Activated T-helper 9 cell treated with anti-CD3 and anti-CD28 coated beads, Interleukin-2, amount 50 U/mL, for 16 hours (primary cell): ENCODE results near the gene PLCB1.
"Not testable (repeated sequence)": the region's sequence is repeated elsewhere in the genome, so short reads cannot be mapped to it uniquely, and the experiment has no call there.

Source experiments
- DNase-seq: peaks from one replicate; pipeline ENCODE4 v3.0.0-alpha.2; 2020; ENCODE audit warnings: low read depth

Gene PLCB1

DNA sequence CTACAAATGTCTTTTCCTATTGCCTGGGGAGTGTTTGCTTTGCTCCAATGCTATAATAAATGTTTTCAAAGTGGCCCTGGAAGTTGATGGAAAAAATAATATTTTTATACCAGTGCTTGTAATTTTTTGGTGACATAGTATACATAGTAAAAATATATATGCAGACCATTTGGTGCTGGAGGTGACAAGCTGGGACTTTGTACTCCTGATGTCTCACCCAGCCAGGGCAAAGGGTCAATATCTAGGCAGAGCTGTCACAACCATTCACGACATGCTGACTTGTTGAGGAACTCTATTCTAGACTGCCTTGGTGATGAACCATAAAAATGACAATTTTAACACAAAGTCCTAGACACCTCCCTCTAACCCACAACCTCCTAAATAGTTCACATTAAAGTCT lies 203.0 kb downstream of the PLCB1 start:
- no peak for DNase-seq

GRCh38 chr20:8335495-8336195 lies 203.6 kb downstream of the PLCB1 start:
- no peak for DNase-seq

DNA sequence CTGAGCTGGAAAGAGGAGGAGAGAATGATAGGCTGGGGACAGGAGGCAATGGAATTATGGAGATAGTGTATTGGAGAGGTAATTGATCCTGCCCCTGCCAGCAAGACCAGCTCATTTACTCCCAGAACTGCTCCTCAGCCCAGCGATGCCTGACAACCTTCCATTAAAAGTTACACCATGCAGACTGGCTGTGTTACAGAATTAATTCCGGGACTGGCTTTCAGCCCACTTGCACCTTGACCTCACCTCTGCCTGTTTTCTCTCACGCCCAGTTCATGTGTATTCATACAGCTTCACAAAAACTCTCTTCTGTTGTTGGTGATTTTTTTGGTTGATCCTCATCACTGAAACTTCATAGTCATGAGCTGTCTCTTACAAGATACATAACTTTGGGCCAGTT lies 207.3 kb downstream of the PLCB1 start:
- DNase-seq: no peak

- DNase-seq: no peak
Measured at GRCh38 chr20:8342391-8342790, 210.3 kb downstream of the PLCB1 start.

DNA sequence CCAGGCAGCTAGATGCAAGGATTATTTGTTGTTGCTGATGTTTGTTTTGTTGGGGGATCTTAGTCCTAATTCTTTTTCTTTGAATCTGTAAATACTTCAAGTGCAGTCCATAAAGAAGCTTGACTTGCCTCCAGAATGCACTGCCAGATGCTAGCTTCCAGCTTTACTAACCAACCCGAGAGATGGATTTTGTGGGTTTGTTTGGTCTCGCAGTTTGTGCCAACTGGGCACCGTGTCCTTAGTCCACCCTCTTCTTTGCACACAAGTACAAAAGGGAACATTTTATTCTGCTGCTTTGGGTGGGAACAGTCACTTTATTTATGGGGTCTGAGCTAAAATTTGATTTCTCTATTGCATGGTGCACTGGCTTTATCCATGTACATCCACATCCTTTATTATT lies 212.0 kb downstream of the PLCB1 start:
- no peak for DNase-seq

DNA sequence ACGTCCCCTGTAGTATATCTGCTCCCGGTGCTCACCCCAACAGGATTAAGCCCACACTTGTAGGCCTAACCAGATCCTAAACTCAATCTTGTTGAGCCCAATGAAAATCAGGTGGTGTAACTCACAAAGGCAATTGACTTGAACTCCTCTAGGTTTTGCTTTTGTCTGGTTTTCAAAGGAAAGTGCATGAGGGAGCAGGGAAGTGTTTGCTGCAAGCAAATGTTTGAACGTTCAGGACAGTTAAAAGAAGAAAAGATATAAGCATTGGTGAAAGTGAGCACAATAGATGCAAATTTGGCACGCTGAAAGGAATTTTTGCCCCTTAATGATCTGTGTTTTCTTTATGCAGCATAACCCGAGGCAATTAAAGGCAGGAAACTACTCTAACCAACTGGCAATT lies 212.6 kb downstream of the PLCB1 start:
- no peak for DNase-seq

DNA sequence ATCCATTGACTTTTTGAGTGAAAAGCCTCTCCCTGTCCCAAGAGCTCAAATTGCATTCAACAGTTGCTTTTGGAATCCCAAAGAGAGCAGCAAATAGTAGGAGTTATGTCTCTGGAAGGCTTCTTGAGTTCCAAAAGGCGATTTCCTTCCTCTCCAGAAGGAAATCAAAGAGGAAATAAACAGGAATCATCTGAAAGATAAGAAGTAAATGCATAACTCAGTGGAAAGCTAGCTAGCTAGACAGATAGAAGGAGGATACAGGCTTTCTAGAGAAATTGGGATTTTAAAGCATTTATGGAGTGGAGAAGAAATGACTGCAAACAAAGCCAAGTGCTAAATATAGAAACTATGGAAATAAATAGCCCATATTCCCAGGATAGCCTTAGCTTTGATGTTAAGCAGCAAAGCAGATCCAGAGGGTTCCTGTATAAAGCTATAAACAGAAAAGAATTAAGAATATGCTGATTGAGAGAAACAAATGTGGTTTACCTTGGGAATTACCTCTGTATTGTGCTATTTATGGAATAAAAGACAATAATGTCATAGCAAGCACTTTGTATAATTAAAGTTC lies 214.7 kb downstream of the PLCB1 start:
- no peak for DNase-seq

DNA sequence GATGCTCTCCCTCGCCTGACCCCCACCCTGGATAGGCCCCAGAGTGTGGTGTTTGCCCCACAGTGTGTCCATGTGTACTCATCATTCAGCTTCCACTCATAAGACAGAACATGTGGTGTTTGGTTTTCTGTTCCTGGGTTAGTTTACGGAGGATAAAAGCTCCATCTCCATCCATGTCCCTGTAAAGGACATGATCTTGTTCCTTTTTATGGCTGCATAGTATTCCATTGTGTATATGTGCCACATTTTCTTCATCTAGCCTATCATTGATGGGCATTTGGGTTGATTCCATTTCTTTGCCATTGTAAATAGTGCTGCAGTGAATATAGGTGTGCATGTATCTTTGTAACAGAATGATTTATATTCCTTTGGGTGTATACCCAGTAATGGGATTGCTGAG lies 218.2 kb downstream of the PLCB1 start:
- DNase-seq: not testable (repeated sequence)

DNA sequence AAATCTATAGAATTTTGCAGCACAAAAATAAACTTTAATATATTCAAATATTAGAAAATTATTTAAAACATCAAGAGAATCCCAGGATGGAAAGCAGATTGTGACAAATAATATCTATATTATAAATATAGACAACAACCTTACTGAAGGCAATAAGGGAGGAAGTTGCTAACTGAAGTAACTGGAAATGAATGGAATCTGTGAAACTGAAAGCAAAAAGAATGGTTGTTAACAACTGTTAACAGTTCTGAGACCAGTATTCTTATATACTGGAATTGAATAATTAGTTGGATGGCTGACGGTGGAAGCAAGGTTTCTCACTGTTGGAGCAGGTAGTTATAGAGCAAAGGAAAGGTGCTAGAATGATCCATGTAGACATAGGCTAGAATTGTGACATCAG lies 220.4 kb downstream of the PLCB1 start:
- DNase-seq: no peak

- DNase-seq: no peak
Measured at GRCh38 chr20:8353512-8353911, 221.4 kb downstream of the PLCB1 start.

GRCh38 chr20:8355453-8355852 lies 223.4 kb downstream of the PLCB1 start:
- no peak for DNase-seq

DNA sequence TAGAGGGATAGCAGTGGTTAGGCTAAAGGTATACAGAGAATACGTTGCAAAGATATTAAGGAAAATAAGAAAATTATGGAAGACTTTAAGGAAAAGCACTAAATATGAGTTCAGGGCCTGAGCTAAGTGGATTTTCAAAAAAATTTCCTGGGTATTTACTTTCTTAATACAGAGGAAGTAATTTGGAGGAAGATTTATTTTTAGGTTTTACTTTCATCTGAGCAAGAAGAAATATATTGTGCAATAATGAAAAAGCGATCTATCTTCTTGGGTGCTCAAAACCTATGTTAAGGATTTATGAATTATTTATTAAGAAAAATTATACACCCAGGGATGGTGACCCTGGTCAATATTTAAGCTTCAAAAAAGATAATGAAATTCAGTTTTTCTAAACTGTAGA lies 224.7 kb downstream of the PLCB1 start:
- no peak for DNase-seq

GRCh38 chr20:8357703-8358102 lies 225.6 kb downstream of the PLCB1 start:
- no peak for DNase-seq

DNA sequence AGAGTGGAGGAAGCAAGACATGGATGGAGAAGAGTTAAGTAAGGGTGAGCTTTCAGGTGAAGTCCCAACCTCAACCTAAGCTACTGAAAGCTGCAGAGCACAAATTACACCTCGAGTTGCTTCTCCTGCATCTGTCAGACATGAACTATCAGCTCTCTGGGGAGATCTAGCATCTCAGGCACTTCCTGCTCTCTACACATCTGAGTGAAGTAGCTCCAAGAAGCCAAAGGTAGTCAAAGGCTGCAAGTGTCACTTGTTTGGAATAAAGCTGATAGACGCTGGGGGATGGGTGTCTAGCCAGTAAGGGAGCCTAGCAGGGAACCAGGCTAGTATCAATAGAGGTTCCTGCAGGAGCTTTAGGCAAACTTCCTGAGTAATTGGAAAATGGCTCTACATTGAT lies 228.0 kb downstream of the PLCB1 start:
- DNase-seq: no peak

DNA sequence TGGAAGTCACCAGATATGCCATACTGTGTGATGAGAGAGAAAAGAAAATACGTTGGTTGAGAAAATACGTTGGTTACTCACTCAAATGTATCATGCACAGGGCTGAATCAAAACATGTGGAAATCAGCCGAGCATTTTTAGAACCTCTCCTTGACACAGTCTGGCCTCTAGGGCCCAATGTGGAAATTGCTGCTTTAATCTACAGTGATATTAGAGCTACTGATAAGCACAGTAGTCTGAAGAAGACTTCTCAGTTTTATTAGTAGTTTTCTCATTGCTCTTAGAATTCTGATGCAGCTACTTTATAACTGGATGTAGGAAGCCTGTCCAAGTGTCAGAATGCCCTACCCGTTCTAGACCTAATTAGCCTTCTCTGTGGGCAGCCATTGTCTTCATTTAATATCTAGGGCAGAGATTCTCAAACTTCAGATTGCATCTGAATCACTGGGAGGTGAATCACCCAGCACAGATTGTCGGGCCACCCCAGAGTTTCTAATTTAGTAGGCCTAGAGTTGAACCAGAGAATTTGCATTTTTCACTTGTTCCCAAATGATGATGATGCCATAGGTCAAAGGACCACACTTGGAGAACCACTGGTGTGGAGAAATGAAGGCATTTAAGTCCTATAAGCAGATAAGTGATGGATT lies 229.1 kb downstream of the PLCB1 start:
- DNase-seq: no peak

GRCh38 chr20:8361779-8362178 lies 229.7 kb downstream of the PLCB1 start:
- DNase-seq: no peak

DNA sequence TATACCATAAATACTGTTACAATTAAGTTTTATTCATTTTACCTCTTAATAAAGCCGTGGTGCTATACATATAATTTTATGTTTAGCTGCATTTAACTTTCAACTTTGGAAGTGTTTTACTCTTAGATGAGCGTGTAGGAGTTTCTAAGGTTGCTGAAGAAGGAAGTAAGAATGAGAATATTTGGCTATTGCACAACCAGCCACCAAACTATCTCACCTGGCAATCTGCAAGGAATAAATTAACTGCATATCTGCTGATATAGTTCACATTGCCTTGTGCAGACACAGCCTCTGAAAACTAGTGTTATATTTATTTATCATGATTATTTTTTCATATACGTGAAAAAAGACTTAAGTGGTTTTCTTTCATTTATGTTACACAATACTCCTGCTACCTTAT lies 230.4 kb downstream of the PLCB1 start:
- no peak for DNase-seq

DNA sequence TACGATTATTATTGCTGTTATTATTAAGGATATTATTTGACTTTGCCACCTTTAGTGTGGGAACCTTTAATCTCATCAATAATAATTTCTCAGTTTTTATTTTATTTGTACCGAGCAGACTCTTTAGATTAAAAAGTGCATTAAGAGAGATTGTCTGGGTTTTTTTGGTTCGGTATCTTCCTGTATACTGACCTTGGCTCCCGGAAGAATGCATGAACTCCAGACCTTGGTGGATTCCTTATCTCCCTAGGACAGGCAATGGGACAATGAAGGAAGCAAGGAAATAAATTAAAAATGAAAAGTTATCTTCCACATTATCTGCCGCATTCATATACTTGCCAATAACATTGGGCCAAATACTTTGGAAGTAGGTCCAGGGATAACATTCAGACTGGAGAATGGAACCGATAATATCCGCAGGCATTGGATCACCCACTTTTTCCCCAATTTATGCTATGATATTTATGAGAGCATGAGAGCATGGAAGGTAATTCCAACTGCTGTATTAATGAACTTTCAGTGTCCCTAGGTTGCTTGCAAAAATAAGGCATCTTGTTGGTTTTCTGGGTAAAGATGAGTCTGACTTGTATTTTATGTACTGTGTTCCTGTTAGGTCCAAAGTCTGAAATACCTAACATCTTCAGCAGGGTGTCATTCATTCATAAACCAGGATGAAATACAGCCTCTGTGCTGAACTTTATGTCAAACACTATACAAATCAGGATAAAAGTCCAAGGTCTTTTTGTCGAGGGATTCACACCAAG lies 232.1 kb downstream of the PLCB1 start:
- DNase-seq: no peak

DNA sequence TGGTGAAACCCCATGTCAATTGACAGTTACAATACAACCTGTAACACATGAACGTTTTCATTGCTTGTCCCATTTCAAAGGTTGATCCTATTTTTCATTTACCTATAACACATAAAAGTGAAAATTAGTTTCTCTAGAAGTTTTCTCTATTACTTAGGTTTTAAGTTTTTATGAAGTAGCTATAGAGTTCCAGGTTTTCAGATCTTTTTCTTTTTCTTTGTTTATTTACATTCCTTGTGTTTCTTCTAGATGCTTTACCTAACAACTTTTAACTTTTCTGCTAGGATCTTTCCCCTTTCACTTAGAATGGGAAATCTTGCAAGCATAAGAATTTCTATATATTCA lies 232.6 kb downstream of the PLCB1 start:
- no peak for DNase-seq

GRCh38 chr20:8365634-8366033 lies 233.6 kb downstream of the PLCB1 start:
- DNase-seq: no peak

GRCh38 chr20:8366303-8366923 lies 234.3 kb downstream of the PLCB1 start:
- no peak for DNase-seq

DNA sequence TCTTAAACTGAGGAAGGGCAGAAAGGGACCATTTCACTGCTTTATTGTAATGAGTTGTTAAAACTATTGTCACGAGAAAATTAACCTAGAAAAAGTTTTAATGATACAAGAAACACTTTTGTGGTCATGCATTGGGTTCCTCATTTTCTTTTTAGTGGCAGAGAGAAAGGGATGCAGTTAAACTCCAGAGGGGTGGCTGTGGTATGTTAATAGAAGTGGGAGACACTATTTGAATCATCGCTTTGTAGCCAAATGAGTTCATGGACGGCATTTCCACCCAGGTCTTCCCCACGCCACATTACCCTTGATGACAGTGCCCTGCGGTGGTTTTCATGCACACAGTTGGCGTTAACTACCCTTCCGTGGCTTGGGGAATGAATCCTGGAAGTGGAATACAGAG lies 235.6 kb downstream of the PLCB1 start:
- no peak for DNase-seq

DNA sequence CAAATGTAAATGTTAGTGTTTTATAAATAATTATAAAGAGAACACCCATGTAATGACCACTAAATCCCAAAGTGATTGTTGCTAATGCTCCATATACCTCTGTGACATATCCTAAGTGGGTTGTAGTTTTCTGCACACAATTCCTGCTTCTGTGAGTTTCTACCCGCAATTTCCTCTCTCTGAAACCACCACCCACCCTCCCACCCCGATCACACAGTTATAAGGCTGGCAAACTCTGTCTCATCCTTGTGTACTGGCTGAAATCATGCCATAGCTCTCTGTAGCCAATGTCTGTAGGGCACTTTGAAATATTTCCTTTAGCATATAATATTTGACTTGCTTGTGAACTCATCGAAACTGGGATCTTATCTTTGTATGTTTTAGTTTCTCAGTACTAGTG lies 236.6 kb downstream of the PLCB1 start:
- no peak for DNase-seq
